Activated naive CD4-positive, alpha-beta T cell treated with anti-CD3 and anti-CD28 coated beads, Interleukin-2, amount 10 ng/mL, durations not matched to agents 7 days and 5 days (primary cell): ENCODE measurements around the gene ARSB.

Source experiments
- CTCF ChIA-PET: fragments of 350-600 bp; sonication (Branson Sonifier 250); formaldehyde crosslinking; loops from one replicate; lab custom pipeline; 2021; ENCODE audit warnings: antibody characterized with exemption; lab: Charles Lee
- DNase-seq: peaks from one replicate; pipeline ENCODE4 v3.0.0-alpha.2; 2020
- H3K27ac Mint-ChIP-seq: one replicate; pipeline ENCODE4 v1.8.0; 2021; ENCODE audit warnings: mild to moderate bottlenecking, moderate library complexity, mixed read lengths
- H3K27me3 Mint-ChIP-seq: one replicate; pipeline ENCODE4 v1.8.0; 2021; ENCODE audit warnings: mild to moderate bottlenecking, mixed read lengths
- H3K36me3 Mint-ChIP-seq: one replicate; pipeline ENCODE4 v1.8.0; 2021; ENCODE audit warnings: mixed read lengths
- H3K4me1 Mint-ChIP-seq: one replicate; pipeline ENCODE4 v1.8.0; 2021; ENCODE audit warnings: mixed read lengths
- H3K4me3 Mint-ChIP-seq: one replicate; pipeline ENCODE4 v1.8.0; 2021; ENCODE audit warnings: mild to moderate bottlenecking, moderate library complexity, mixed read lengths
- H3K9me3 Mint-ChIP-seq: one replicate; pipeline ENCODE4 v1.8.0; 2021; ENCODE audit warnings: mixed read lengths

Gene ARSB

GRCh38 chr5:78816143-78816765 is 168.9 kb downstream of the ARSB start:
- Mint-ChIP-seq H3K4me3 (no peak overlapping the region), H3K27ac (no peak overlapping the region), H3K9me3 (no peaks in the 10 kb centered on the region), H3K27me3 (no peaks in the 10 kb centered on the region), H3K36me3 (peaks cover 1% of the 10 kb centered on the region), H3K4me1 (no peaks in the 10 kb centered on the region)
- CTCF ChIA-PET: no interaction called here
- DNase-seq: no peak

GRCh38 chr5:78813906-78814530 is 171.1 kb downstream of the ARSB start:
- Mint-ChIP-seq H3K4me3 (no peak overlapping the region), H3K27me3 (no peaks in the 10 kb centered on the region), H3K27ac (no peak overlapping the region), H3K9me3 (no peaks in the 10 kb centered on the region), H3K4me1 (no peaks in the 10 kb centered on the region), H3K36me3 (no peaks in the 10 kb centered on the region)
- DNase-seq: no peak
- CTCF ChIA-PET: no interaction called here

- H3K4me3 Mint-ChIP-seq: no peak overlapping the region
- CTCF ChIA-PET: no interaction called here
- no peak for DNase-seq
Observed at GRCh38 chr5:78813286-78813685, 171.8 kb downstream of the ARSB start.

GRCh38 chr5:78811866-78812265 is 173.2 kb downstream of the ARSB start:
- Mint-ChIP-seq H3K9me3 (no peaks in the 10 kb centered on the region), H3K36me3 (no peaks in the 10 kb centered on the region), H3K27ac (no peak overlapping the region), H3K4me1 (no peaks in the 10 kb centered on the region), H3K27me3 (no peaks in the 10 kb centered on the region), H3K4me3 (no peak overlapping the region)
- CTCF ChIA-PET: no interaction called here
- no peak for DNase-seq

More at GRCh38 chr5:78813286-78813685, 171.8 kb downstream of the ARSB start:
- Mint-ChIP-seq H3K9me3 (no peaks in the 10 kb centered on the region), H3K4me1 (no peaks in the 10 kb centered on the region), H3K27me3 (no peaks in the 10 kb centered on the region), H3K27ac (no peak overlapping the region), H3K36me3 (no peaks in the 10 kb centered on the region)

GRCh38 chr5:78811121-78811817 is 173.8 kb downstream of the ARSB start:
- no peaks in the 10 kb centered on the region for H3K36me3 Mint-ChIP-seq
- H3K9me3 Mint-ChIP-seq: no peaks in the 10 kb centered on the region
- no peaks in the 10 kb centered on the region for H3K27me3 Mint-ChIP-seq
- H3K4me3 Mint-ChIP-seq: no peak overlapping the region
- no peak for DNase-seq
- CTCF ChIA-PET: no interaction called here
- H3K27ac Mint-ChIP-seq: no peak overlapping the region
- H3K4me1 Mint-ChIP-seq: no peaks in the 10 kb centered on the region

- H3K27me3 Mint-ChIP-seq: no peaks in the 10 kb centered on the region
- DNase-seq: no peak
- no peak overlapping the region for H3K27ac Mint-ChIP-seq
- no peaks in the 10 kb centered on the region for H3K36me3 Mint-ChIP-seq
- CTCF ChIA-PET: no interaction called here
- no peak overlapping the region for H3K4me3 Mint-ChIP-seq
- no peaks in the 10 kb centered on the region for H3K9me3 Mint-ChIP-seq
- no peaks in the 10 kb centered on the region for H3K4me1 Mint-ChIP-seq
Observed at GRCh38 chr5:78810098-78810920, 174.8 kb downstream of the ARSB start.

GRCh38 chr5:78809444-78809843 is 175.7 kb downstream of the ARSB start:
- Mint-ChIP-seq H3K36me3 (no peaks in the 10 kb centered on the region), H3K4me1 (no peaks in the 10 kb centered on the region), H3K27me3 (no peaks in the 10 kb centered on the region), H3K4me3 (no peak overlapping the region), H3K27ac (no peak overlapping the region), H3K9me3 (no peaks in the 10 kb centered on the region)
- CTCF ChIA-PET: no interaction called here
- DNase-seq: no peak

- no peak overlapping the region for H3K4me3 Mint-ChIP-seq
- H3K27me3 Mint-ChIP-seq: no peaks in the 10 kb centered on the region
- no peaks in the 10 kb centered on the region for H3K36me3 Mint-ChIP-seq
- no peak overlapping the region for H3K27ac Mint-ChIP-seq
- CTCF ChIA-PET: no interaction called here
- no peak for DNase-seq
- H3K4me1 Mint-ChIP-seq: no peaks in the 10 kb centered on the region
- no peaks in the 10 kb centered on the region for H3K9me3 Mint-ChIP-seq
Observed at GRCh38 chr5:78808818-78809217, 176.3 kb downstream of the ARSB start.

- Mint-ChIP-seq H3K27ac (no peak overlapping the region), H3K4me1 (no peaks in the 10 kb centered on the region), H3K9me3 (no peaks in the 10 kb centered on the region), H3K36me3 (no peaks in the 10 kb centered on the region), H3K4me3 (no peak overlapping the region), H3K27me3 (no peaks in the 10 kb centered on the region)
- DNase-seq: no peak
- CTCF ChIA-PET: no interaction called here
Observed at GRCh38 chr5:78808380-78808779, 176.7 kb downstream of the ARSB start.

GRCh38 chr5:78806544-78806943 is 178.6 kb downstream of the ARSB start:
- H3K9me3 Mint-ChIP-seq: peaks cover 3% of the 10 kb centered on the region
- CTCF ChIA-PET: no interaction called here
- H3K36me3 Mint-ChIP-seq: peaks cover 2% of the 10 kb centered on the region
- H3K4me3 Mint-ChIP-seq: no peak overlapping the region
- DNase-seq: no peak
- no peak overlapping the region for H3K27ac Mint-ChIP-seq
- no peaks in the 10 kb centered on the region for H3K27me3 Mint-ChIP-seq
- H3K4me1 Mint-ChIP-seq: no peaks in the 10 kb centered on the region

- DNase-seq: no peak
- Mint-ChIP-seq H3K4me1 (no peaks in the 10 kb centered on the region), H3K9me3 (peaks cover 10% of the 10 kb centered on the region), H3K27ac (no peak overlapping the region), H3K4me3 (no peak overlapping the region), H3K36me3 (peaks cover 3% of the 10 kb centered on the region), H3K27me3 (no peaks in the 10 kb centered on the region)
- CTCF ChIA-PET: no interaction called here
Observed at GRCh38 chr5:78805474-78806124, 179.5 kb downstream of the ARSB start.

- peaks cover 5% of the 10 kb centered on the region for H3K36me3 Mint-ChIP-seq
- H3K9me3 Mint-ChIP-seq: peaks cover 11% of the 10 kb centered on the region
- CTCF ChIA-PET: no interaction called here
- no peak overlapping the region for H3K4me3 Mint-ChIP-seq
- no peaks in the 10 kb centered on the region for H3K4me1 Mint-ChIP-seq
- H3K27ac Mint-ChIP-seq: no peak overlapping the region
- H3K27me3 Mint-ChIP-seq: no peaks in the 10 kb centered on the region
- DNase-seq: no peak
Observed at GRCh38 chr5:78804995-78805394, 180.1 kb downstream of the ARSB start.

- H3K4me1 Mint-ChIP-seq: no peaks in the 10 kb centered on the region
- H3K4me3 Mint-ChIP-seq: no peak overlapping the region
- no peak overlapping the region for H3K27ac Mint-ChIP-seq
- H3K36me3 Mint-ChIP-seq: peaks cover 5% of the 10 kb centered on the region
- no peaks in the 10 kb centered on the region for H3K27me3 Mint-ChIP-seq
- H3K9me3 Mint-ChIP-seq: peaks cover 11% of the 10 kb centered on the region
- CTCF ChIA-PET: no interaction called here
- DNase-seq: no peak
Observed at GRCh38 chr5:78803941-78804340, 181.2 kb downstream of the ARSB start.

- DNase-seq: no peak
- peaks cover 5% of the 10 kb centered on the region for H3K36me3 Mint-ChIP-seq
- no peak overlapping the region for H3K4me3 Mint-ChIP-seq
- CTCF ChIA-PET: no interaction called here
- peaks cover 11% of the 10 kb centered on the region for H3K9me3 Mint-ChIP-seq
- H3K4me1 Mint-ChIP-seq: no peaks in the 10 kb centered on the region
- H3K27ac Mint-ChIP-seq: no peak overlapping the region
- no peaks in the 10 kb centered on the region for H3K27me3 Mint-ChIP-seq
Observed at GRCh38 chr5:78803353-78803752, 181.8 kb downstream of the ARSB start.
